Right lobe of liver (tissue), 4 donors: ENCODE data around the gene TSEN2.

ENCODE experiments used
- POLR2A ChIP-seq: fragments of 450-650 bp; IDR thresholded peaks from one replicate; pipeline ENCODE4 v1.6.1; 2017; ENCODE audit warnings: antibody characterized with exemption, mild to moderate bottlenecking
- TF ChIP-seq, protein P1 (sequence below), 4 donors: fragments of 200-600 bp in 3 of 4; fragments of 450-650 bp in 1 of 4; IDR thresholded peaks; one replicate each; pipeline versions ENCODE4 v1.5.1 to v1.8.0; 2016 to 2022; ENCODE audit warnings: antibody characterized with exemption in 4 of 4, mild to moderate bottlenecking in 2 of 4
- donor health status: DM: no; HTN: no; CAD: no.
- donor health status: DM: no; HTN: no; CAD: no.
- donor health status: DM: no; HTN: yes; CAD: no.

GRCh38 chr3:12544652-12545472 is 60.6 kb downstream of the TSEN2 start:
- TF ChIP-seq, protein P1, sequence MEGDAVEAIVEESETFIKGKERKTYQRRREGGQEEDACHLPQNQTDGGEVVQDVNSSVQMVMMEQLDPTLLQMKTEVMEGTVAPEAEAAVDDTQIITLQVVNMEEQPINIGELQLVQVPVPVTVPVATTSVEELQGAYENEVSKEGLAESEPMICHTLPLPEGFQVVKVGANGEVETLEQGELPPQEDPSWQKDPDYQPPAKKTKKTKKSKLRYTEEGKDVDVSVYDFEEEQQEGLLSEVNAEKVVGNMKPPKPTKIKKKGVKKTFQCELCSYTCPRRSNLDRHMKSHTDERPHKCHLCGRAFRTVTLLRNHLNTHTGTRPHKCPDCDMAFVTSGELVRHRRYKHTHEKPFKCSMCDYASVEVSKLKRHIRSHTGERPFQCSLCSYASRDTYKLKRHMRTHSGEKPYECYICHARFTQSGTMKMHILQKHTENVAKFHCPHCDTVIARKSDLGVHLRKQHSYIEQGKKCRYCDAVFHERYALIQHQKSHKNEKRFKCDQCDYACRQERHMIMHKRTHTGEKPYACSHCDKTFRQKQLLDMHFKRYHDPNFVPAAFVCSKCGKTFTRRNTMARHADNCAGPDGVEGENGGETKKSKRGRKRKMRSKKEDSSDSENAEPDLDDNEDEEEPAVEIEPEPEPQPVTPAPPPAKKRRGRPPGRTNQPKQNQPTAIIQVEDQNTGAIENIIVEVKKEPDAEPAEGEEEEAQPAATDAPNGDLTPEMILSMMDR (IDR thresholded peaks at IDR 0.05), result no peak
- no peak for TF ChIP-seq POLR2A
